GM21526 (cell line): Measurements from ENCODE around the gene ADGRD1.

Source experiments
- ATAC-seq: cut with Tn5 transposase; IDR thresholded peaks from one replicate; pipeline ENCODE4 v1.9.1; 2021; ENCODE audit warnings: moderate library complexity; ENCODE audit not compliant: unreplicated experiment, low FRiP score

ADGRD1 gene

DNA sequence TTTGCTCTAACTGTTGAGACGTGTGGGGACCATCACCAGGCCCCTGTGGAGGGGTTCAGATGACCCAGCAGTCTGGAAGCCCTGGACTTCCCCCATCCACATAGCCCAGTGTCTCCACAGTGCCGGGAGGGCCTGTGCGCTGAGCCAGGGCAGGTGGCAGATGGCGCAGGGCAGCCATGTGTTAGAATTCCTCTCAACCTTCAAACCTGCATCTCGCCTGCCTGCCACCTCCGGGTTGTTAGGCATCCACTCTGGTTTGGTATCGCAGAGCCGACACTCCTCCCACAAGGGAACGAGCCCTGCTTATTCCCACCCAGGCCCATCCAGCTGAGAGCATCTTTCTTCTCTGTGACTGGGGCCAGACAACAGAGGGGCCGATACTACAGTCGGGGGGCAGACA is 84.5 kb downstream of the ADGRD1 start:
- no peak for ATAC-seq

DNA sequence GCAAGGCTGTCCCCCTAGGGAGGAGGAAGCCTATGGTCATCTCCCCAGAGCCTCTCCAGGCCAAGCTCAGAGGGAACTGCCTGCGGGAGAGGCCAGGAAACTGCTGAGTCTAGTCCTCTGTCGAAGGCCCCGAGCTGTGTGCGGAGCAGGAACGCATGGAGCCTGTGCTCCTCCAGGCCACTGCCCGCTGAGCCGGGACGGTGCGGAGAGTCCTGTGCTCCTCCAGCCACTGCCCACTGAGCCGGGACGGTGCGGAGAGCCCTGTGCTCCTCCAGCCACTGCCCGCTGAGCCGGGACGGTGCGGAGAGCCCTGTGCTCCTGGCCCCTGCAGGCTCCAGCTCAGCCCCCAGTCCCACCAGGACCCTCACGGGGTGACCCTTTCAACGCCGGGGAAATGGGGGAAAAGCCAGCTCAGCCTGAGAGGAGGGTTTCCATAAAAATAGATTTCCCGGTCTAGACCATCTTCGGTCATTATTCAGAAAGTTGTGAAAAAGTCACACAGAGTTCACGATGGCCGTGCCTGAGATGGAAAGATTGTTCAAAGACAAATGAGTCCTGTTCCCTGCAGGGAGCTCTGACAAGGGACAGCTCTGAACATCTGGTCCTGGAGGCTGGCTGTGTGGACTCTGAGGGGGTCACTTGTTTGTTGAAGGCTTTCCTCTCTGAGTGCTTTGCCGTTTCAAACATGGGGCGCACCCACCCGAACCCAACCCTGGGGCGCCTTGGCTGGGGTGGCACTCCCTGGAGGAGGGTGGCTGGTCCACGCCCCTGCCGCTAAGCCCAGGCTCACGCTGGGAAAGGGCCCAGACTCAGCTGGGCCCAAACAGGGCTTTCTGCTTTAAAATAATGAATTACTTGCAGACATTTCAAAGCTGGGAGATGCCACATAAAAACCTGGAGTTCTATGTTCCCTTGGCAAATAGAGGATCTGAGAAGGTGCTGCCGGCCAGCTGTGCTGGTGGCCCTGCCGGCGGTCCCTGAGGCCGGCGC is 85.5 kb downstream of the ADGRD1 start:
- no peak for ATAC-seq

DNA sequence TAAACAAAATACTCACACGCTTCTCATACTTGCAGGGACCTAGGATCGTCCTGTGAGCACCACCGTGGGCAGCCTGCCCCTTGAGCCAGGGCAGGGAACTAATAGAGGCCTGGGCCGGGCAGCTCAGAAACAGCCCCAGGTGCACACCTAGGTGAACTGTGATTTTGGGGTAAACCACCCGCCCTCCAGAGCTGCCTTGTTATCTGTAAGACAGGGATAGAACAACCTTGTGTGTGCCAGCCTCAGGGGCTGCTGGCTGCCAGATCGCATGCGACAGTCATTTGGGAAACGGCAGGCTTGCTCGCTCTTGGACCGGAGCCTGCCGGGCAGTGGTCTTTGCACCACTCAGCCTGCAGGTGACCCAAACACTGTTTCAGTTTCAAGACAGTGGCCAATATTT is 86.8 kb downstream of the ADGRD1 start:
- no peak for ATAC-seq

DNA sequence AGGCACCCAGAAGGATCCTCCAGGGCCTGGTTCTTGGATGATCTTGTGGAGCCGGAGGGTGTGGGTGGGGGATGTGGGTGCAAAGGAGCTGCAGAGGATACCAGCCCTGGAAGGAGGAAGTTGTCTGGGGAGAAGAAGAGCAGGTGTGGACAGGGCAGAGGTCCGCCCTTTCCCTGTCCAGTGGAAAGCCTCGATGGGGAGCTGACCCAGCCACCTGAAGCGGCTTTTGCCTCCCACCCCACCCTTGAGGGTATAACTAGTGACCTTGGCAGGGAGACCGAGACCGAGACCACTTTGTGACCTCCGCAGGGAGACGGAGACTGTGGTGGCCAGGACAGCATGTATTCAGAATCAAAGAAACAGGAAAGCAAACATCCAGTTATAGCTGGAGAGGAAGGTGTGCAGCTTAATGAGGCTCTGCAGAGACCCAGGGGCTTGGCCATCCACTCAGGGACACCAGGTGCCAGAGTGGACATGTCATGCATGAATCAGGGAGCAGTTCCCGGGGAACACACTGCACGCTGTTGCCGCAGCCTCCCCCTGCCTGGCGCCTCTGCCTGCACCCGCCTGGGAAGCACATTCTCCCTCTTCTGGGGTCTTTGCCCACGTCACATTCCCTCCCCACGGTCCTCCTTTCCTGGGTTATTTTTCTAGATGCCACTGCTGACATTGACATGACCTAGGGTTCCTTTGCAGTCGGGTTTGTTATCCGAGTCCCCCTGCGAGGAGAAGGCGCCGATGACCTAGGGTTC is 87.7 kb downstream of the ADGRD1 start:
- no peak for ATAC-seq

DNA sequence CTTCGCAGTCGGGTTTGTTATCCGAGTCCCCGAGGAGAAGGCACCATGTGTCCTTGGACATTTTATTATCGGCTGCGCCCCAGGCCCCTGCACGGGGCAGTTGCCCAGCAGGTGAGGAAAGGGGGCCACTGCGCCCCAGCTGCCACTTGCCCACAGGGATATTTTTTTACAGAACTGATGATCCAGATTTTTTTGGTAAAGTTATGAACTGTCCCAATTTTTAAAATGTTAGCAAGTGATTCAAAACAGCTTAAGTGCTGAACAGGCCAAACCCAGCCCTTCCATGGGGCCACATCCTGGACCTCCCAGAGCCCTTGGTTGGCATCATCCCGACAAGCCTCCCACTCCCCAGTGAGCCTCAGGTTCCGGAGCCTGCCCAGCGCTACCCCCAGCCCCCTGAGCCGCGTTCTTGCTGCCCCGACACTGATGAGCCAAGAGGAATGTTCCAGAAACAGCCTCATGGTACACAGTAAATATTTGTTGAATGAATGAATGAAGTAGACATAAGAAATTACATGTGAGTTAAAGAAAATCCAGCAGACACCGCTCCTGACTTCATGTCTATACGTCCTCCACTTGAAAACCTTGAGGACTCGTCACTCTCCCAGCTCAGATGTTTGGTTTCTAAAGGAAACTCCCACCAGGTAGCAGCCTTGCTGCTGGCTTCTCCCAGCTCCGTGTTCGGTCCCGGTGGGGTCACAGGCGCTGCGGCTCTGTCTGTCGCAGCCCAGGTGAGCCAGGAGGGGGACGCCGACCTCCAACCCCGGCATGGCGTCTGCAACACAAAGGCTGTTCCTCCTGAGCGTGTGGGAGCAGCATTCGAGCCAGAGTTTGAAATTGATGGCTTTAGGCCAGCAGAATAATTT is 88.5 kb downstream of the ADGRD1 start:
- no peak for ATAC-seq

DNA sequence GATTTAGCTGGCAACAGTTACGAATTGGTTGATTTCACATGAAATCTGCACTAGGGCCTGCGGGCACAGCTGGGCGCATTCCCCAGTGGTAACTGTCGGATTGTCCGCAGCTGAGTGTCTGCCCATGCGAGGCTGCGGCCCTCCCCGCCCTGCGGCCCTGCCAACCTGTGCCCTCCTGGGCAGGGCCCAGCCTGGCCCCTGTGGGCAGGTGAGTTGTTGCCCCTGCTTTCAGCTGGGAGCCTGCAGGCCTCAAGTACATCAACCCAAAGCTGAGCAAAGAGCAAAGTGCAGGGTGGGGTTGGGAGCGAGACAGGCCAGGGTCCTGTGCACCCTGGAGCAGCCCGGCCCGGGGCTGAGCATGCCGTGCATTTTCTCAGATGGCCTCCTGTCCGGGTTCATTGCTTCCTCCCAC is 89.1 kb downstream of the ADGRD1 start:
- no peak for ATAC-seq

DNA sequence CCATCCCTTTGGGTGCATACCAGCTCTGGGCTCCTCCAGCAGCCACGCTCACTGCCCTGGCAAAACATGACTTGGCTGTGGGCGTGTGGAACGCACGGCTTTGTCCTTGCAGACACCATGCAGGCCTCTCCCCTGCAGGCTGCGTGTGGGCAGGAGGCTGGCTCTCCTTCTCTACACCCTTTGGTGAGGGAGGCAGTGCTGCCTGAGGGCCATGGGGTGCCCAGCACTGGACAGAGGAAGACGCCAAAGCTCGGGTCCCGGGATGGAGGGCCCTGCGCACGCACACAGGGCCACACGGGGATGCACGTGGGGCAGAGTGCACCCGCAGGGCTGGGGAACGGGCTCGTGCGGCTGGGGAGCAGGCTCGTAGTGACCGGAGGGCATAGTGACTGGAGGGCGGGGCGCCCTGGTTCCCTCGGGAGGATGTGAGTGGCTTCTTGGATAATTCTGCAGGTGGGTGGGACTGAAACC is 89.7 kb downstream of the ADGRD1 start:
- no peak for ATAC-seq

DNA sequence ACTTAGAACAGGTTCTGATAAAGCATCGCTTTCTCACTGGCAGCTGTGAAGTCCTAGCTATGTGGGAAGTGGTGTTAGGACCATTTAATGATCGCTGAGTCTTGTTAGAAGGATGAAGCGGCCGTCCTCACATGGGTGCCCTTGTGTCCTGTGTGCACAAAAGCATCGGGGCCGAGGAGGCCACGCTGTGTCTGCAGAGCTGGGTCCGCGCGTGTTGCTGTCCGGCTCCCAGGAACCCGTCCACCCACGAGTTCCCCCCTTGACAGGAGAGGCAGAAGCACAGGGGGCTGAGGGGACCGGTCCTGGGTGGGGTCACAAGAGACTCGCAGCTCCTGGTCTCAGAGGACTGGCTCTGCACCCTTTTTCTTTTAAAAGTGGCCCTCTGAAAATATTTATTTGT is 90.4 kb downstream of the ADGRD1 start:
- ATAC-seq: no peak

DNA sequence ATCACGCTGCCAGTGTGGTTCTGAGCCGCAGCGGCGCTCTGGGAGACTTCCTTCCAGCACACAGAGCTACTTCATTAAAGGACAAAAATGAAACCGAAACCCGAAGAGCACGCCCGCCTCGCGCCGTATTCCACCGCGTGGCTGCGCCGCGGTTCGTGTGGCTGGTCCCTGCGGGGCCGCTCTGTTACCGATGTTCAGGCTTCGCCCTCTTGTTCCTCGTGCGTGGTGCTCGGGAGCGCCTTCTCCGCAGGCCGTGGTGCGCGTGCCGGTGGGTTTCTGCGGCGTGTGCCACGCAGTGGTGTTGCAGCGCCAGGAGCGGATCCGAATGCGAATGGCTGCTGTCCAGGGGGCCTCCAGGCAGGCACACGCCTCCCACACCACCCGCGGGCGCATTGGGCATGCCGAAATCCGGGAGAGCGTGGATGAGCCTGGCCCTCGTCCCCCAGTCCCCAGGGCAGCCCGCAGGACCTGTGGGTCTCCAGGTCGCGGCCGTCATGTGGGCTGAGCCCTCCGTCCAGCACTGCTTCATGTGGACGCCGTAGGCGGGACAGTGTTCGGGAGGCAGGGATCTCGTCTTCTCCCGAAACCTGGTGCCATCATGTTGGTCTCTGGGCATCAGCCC is 91.2 kb downstream of the ADGRD1 start:
- ATAC-seq: no peak

DNA sequence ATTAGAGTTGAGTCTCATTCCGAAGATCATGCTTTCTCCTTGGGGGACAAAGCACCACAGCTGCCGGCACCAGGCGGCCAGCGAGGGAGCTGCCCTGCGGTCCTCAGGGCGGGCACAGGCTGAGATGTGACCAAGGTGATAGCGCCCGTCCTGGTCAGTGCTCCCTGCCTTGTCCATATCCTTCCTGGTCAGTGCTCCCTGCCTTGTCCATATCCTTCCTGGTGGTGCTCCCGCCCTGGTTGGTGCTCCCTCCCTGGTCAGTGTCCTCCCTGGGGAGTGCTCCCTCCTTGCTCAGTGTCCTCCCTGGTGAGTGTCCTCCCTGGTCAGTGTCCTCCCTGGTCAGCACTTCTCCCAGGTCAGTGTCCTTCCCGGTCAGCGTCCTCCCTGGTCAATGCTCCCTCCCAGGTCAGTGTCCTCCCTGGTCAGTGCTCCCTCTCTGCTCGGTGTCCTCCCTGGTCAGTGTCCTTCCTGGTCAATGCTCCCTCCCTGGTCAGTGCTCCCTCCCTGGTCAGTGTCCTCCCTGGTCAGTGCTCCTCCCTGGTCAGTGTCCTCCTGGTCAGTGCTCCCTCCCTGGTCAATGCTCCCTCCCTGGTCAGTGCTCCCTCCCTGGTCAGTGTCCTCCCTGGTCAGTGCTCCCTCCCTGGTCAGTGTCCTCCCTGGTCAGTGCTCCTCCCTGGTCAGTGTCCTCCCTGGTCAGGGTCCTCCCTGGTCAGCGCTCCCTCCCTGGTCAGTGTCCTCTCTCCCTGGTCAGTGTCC is 92.2 kb downstream of the ADGRD1 start:
- ATAC-seq: no peak

DNA sequence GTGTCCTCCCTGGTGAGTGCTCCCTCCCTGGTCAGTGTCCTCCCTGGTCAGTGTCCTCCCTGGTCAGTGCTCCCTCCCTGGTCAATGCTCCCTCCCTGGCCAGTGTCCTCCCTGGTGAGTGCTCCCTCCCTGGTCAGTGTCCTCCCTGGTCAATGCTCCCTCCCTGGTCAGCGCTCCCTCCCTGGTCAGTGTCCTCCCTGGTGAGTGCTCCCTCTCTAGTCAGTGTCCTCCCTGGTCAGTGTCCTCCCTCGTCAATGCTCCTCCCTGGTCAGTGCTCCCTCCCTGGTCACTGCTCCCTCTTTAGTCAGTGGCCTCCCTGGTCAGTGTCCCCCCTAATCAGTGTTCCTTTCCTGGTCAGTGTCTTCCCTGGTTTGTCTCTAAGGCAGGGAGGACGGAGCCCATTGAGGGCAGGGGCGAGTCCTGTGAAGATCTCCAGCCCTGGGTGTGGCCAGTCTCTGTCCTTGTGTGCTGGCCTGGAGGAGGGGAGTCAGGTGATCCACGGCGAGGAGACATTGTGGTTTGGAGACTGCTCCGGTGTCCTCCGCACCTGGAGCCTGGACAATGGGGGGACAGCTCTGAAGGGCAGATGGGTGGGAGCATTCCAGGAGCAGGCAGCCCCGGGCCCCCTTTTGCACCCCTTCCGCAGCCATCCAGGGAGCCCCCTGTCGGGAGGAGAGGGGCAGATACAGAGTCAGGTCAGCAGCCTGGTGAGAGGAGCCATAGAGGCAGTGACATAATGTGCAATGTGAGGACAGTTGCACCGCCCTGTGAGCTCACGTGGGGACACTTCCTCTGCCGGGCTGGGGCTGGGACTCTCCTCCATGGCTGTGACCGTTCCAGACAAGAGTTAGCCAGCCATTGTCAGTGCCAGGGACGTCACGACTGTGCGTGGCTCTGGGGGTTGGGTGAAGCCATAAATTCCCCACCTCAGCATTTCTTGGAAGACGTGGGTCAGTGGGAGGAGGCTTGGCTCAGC is 93.4 kb downstream of the ADGRD1 start:
- no peak for ATAC-seq

DNA sequence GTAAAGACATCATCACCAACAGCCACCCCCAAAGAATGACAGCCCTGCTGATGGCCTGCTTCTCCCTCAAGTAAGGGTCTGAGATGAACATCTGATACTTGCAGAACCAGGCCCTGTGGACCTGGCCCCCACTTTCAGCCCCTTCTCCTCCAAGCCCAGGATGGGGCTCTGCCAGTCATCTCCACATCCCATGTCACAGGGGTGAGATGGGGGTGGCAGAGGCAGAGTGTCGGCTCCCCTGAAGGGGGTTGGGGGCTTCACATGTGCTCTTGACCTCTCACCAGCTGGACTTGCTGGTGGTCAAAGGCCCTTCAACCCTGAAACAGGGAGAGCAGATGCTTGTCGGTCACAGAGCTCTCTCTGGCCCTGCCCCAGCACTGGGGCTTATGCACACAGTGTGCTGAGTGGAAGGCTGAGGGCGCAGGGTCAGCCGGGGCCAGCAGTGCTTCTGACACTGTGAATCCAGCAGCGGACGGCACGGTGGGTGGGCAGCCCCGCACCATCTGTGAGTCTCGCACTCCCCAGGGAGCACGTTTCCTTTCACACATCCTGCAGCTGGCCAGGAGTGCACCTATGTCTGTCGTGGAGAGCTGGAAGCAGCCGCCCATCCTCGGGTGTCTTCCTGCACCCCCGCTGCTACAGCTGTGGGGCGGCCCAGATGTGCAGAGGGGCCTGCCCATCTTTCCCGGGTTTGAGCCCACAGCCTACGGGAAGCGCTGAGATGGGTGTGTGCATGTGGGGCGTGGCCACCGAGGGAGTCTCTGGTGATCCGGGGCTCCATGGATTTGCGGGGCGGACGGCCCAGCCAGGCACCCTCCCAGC is 94.3 kb downstream of the ADGRD1 start:
- ATAC-seq: no peak

DNA sequence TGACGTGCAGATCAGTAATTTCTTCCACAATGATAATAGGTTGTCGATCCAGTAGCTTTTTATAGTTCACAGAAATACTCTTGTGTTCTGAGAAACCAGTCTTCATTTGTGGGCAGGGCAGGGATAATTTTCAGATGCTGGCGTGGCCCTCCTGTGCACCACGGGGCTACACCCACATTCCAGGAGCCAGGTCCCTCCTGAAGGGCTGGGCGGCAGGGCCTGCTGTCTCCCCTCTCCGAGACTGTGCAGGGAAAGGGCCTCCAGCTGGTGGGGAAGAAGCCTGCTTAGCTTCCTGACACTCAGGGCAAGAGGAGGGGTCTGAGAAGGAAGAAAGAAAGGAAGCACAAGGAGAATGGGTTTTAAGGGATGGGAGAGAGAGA is 94.9 kb downstream of the ADGRD1 start:
- ATAC-seq: no peak

DNA sequence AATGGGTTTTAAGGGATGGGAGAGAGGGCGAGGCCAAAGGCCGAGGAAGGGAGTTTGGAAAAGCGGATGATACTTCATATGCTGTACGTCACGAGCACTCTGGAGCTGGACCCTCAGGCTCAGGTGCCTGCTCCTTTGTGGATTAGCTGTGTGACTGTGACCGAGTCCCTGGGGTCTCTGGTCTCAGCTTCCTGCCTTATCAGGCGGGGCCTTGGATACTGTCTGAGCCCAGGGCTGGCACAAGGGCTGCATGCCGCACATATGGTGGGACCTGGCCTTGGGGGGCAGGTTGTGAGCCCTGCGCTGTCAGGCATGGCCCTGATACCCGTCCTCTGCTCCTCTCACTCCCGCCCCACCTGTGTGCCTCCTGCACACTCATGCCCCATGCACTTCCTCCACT is 95.3 kb downstream of the ADGRD1 start:
- no peak for ATAC-seq

DNA sequence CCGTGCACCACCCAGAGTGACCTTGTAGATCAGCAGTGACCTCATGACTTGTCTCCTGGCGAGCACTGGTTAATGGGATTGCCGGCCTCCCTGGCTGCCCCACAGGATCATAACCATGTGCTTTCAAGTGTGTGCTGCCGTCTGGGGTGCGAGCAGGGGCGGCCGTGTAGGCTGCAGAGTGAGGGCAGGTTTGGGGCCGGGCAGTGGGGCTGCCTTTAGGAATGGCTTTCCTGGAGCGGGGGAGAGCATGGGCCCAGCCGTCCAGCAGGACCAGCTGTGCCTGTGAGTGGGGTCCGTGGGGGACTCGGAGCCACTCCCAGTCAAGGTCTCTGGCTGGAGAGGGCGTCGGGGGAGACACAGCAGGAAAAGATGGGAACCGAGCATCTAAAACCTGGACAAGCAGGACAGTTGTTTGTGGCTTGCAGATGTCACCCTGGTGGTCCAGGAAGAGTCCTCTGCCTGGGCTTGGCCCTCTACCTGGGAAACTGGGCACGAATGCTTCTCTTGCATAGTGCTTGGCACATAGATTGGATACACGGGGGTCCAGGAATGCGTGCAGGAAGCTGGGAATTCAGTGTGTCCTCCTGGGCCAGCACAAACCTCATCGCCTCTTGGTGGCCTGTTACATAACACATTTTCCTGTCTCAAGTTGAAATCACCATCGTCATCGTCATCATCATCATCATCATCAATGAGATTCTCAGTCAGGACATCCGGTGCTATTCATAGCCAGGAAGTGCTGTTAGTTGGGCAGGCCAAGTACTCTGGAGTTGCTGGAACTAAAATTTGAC is 96.0 kb downstream of the ADGRD1 start:
- no peak for ATAC-seq

DNA sequence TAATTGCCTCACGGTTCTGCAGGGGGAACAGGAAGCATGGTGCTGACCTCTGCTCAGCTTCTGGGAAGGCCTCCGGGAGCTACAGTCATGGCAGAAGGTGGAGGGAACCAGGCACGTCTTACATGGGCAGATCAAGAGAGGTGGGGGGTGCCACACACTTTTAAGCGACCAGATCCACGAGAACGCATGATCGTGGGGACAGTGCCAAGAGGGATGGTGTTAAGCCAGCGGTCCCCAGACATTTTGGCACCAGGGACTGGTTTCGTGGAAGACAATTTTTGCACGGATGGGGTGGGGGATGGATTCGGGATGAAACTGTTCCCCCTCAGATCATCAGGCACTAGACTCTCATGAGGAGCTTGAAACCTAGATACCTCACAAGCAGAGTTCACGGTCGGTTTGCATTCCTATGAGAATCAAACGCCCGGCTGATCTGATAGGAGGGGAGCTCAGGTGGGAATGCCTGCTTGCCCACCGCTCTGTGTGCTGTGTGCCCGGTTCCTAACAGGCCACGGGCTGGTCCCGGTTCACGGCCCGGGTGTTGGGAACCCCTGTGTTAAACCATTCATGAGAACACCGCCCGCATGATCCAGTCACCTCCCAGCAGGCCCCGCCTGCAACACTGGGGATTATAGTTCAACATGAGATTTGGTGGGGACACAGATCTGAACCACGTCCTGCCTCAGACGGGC is 96.9 kb downstream of the ADGRD1 start:
- no peak for ATAC-seq
